NCI-H1436 (cell line): ENCODE data around the gene CMTM1.
"Not testable (repeated sequence)": the region's sequence is repeated elsewhere in the genome, so short reads cannot be mapped to it uniquely, and the experiment has no call there.

Experiments
- DNase-seq: peaks from one replicate; lab custom pipeline; 2025; lab: John Stamatoyannopoulos, UW

CMTM1 gene

DNA sequence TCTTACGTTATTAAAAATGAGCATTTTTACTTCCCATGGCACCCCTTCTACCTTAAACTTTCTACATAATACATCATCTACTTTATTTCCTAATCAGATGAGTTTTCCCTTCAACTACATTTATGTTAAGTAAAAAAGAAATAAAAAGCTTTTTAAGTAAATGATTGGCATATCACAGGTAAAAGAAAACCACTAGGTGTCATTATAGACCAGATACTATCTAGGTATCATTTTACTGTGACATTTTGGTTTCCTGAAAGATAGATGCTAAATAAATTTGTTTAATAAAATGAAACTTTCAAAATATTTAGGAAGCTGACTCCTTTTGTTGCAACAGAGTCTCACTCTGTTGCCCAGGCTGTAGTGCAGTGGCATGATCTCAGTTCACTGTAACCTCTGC lies 3.8 kb upstream of the CMTM1 start:
- no peak for DNase-seq

DNA sequence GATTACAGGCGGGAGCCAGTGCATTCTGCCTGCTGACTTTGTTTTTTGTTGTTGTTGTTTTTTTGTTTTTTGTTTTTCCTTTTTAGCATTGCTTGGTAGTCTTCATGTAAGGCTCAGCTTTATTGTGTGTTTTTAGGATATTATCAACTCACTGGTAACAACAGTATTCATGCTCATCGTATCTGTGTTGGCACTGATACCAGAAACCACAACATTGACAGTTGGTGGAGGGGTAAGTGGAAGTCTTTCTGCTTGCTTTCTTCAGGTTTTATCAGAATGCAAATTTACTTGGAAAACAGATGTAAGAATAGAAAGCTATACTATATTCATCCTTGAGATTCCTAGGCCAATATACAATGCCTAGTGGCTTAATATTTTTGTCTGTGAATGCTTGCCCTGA lies 3.3 kb upstream of the CMTM1 start:
- DNase-seq = no peak

- no peak for DNase-seq
These were observed 2.5 kb upstream of the CMTM1 start for GRCh38 chr16:66563574-66564334.

DNA sequence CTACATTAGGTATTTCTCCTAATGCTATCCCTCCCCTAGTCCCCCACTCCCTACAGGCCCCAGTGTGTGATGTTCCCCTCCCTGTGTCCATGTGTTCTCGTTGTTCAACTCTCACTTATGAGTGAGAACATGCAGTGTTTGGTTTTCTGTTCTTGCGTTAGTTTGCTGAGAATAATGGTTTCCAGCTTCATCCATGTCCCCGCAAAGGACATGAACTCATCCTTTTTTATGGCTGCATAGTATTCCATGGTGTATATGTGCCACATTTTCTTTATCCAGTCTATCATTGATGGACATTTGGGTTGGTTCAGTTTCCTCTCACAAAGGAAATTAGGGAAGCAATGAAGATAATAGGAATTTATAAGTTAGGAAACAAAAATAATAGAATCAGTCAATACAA lies 1.0 kb downstream of the CMTM1 start:
- DNase-seq = not testable (repeated sequence)

DNA sequence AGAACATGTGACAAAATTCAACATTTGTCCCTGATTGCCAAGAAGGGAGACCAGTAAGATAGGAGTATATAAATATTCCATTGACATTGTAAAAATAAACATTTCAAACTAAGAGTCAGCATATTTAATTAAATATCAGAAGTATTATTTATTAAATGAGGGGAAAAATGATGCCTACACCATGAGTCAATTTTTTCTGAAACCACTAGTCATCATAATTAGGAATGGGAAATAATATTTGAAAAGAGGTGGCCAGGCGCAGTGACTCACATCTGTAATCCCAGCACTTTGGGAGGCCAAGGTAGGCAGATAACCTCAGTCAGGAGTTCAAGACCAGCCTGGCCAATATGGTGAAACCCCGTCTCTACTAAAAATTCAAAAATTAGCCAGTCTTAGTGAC lies 2.1 kb downstream of the CMTM1 start:
- DNase-seq = no peak

GRCh38 chr16:66569131-66569530 lies 2.9 kb downstream of the CMTM1 start:
- DNase-seq = no peak

DNA sequence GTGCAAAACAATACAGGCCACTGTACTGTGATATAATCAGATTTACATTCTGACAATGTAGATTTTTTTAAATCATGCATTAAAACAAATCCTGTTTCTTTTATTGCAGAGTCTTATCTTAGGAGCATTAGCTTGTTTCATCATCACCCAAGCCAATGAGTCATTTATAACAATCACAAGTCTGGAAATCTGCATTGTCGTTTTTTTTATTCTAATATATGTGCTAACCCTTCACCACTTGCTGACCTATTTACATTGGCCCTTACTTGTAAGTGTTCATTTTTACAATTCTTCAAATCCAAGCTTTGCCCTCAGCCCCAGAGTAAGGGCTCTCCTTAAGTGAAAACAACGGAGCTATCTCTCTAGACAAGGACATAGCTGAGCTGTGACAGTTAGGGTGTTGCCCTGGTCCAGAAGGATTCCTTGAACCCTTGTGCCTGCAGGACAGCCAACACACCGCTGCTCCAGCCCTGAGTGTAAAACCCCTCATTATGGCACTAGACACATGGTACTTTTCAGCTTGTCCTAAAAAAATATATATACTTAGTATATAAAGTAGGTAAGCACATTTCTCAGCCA lies 3.7 kb downstream of the CMTM1 start:
- no peak for DNase-seq

- DNase-seq = no peak
These were observed 6.1 kb downstream of the CMTM1 start for GRCh38 chr16:66572356-66572755.

DNA sequence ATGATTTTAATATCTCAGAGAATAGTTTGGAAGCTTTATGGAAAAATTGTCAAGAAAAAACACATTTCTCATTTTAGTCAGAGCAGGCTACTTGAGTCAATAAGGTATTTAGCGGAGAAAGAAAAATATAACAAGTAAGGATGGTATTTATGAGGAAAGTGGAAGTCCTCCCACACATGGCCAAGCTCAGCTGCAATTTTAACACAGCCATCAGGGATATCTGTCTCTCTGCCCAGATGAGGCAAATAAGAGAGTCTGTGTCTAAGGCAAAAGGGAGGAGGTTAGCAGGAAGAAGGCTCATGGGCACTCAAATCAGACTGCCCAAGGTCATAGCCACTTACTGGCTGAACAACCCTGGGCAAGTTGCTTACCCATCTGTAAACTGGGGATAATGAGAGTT lies 7.8 kb downstream of the CMTM1 start:
- DNase-seq = no peak

DNA sequence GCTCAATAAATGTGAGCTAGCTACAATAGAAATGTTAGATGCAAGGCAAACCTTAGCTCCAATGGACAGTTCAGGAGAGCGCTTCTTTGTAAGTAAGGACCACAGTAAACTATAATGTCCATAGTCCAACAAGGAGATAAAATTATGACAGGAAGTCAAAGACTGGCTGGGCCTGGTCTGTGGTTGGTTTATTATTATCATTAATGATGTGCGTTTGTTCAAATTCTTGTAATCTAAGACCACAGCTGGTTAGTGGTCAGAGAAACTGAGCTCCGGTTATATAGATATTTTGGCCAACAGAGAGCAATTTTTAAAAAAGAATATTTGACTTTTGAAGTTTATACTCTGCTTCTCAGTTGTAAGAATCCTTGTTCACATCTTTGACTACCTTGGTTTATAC lies 8.3 kb downstream of the CMTM1 start:
- no peak for DNase-seq

GRCh38 chr16:66575060-66575459 lies 8.8 kb downstream of the CMTM1 start:
- no peak for DNase-seq

DNA sequence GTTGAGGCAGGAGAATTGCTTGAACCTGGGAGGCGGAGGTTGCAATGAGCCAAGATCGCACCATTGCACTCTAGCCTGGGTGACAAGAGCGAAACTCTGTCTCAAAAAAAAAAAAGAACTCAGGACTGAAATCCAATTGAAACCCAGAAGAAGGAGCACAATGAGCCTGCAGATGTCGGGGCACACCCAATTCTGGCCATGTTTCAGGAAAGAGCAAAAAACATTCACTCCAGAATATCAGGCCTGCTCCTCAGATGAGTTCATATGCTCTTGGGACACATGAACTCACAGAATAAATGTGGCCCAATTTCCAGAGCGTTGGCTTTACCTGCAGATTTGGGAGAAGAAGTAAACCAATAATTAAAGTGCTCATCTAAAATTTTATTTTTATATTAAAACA lies 10.1 kb downstream of the CMTM1 start:
- DNase-seq = no peak

DNA sequence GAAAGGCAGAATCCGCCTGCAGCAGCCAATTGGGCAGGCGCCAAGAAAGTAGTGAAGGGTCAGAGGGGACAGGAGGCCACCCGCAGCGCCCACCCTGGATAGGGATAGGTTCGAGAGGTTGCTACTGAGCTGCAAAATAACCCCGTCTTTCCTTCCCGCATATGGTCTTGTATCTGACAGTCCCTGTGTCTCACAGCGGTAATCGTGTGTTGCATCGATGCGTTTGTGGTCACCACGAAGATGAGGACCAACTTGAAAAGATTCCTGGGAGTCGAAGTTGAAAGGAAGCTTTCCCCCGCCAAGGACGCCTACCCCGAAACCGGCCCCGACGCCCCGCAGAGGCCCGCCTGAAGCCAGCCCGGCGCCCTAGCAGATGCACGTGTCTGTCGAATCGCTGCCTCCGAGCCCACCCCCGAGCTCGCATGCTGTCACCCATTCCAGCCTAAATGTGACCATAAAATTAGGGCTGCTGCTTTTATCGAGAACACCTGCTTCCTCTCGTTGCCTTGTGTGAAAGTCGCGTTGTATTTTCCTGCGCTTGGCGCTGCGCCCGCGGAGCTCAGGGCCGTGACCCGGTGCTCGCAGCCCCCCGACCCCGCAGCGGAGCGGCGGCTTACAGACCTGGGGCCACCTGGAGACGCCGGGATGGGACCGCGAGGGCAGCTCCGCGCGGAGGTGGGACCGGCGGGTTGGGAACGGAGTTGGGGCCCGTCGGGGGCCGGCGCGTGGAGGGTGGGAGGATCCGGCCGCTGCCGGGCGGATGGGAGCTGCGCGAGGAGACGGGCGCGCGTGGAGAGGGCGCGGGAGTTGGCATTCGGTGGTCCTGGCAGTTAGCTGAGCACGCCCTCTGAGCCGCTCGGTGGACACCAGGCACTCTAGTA lies 12.7 kb downstream of the CMTM1 start, which contains the start of gene CMTM2:
CMTM2 (plus strand) TSS at position 813 of the 881 bp plus-strand sequence. CDS start 145 bp downstream, outside the sequence.
- DNase-seq = no peak

- DNase-seq = no peak
These were observed 14.5 kb downstream of the CMTM1 start for GRCh38 chr16:66580605-66581209.

- DNase-seq = no peak
These were observed 15.2 kb downstream of the CMTM1 start for GRCh38 chr16:66581246-66581952.

DNA sequence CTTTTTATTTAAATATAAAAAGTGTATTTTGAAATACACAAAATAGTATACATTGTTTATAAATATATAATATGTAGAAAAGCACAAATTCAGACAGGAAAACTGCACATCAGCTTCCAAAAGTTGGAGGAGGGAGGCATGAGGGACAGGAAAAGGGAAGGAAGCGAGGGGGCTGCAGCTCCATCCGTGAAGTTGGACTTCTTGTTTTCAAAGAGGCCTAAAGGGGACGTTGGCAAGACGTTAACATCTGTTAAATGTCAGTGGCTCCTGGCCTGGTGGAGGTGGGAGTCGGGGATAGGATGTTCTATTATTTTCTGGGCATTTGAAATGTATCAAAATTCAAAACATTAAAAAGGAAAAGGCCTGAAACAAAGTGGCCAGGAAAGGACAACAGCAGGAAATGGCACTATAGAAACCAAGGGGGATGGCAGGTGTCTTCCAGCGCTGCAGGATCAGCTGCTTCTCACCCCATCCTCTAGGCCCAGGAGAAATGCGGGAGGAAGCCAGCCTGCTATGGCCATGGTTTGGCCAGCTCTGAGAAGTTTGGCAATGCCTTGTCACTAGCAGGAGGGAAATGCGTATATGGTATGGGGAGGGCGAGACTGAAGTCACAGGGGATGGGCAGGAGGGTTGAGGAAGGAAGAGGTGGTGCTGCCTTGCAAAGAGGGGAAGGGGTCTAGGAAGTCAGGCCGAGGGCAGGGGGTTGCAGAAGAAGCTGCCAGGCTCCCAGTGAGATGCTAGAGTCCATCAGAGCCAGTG lies 19.4 kb downstream of the CMTM1 start:
- no peak for DNase-seq

- DNase-seq = no peak
These were observed 21.8 kb downstream of the CMTM1 start for GRCh38 chr16:66587881-66588600.

DNA sequence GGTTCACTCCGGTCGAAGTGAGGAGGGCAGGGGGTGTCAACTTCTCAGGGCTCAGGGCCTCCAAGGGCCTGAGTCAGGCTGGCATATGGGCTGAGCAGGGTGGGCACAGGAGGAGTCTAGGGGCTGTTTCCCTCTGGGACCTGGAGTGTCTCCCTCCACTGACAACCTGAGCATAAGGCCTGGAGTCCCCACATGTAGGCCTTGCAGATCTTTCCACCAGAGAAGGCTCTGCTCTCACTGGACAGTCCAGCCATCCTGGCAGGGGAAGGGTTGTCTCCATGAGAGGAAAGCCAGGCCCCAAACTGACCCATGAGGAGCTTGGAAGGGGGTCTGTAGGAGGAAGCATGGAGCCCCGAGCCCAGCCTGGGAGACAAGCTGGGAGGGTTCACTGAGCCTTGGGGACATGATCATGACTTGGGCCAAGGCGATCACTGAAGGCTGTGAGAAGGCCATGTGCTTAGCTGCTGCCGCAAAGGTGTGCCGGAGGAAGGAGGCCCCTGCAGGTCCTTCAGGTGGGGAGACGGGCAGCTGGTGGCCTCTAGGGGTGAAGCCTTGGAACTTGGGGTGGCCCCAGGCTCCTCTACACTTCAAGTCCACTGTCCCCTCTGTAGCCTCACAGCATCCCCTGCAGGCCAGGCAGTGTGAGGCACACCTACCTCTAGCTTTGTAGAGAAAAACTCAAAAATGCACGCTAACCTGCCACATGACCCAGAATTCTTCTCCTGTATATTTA lies 22.9 kb downstream of the CMTM1 start:
- no peak for DNase-seq

DNA sequence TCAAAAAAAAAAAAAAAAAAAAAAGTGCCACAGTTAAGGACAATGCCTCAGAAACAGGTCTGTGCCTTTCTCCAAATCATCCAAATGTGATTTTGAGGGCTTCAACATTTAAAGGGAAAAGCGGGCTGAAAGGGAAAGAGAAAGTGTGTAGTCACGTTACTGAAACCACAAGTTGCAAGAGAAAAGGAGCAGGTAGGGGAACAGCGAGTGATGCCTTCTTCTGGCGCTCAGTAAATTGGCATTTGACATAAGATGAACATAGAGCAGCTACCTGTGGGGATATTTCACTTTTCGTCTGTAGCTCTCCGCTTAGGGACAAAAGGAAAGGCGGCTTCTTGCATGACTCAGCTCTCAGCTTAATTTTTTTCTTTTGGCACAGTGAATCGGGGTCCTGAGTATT lies 24.1 kb downstream of the CMTM1 start:
- DNase-seq = no peak

- DNase-seq = no peak
These were observed 24.8 kb downstream of the CMTM1 start for GRCh38 chr16:66591018-66591417.
